GM11168 (cell line): ENCODE measurements around the gene BAHD1.

Source experiments
- in situ Hi-C: fragments of 300-500 bp; cut with MboI; formaldehyde crosslinking; loops from one replicate; pipeline ENCODE4 v1.12.0; 2022; ENCODE audit warnings: low sequenced_read_pairs; ENCODE audit not compliant: unreplicated experiment

Gene BAHD1

GRCh38 chr15:40487816-40488682, 47.3 kb downstream of the BAHD1 start:
- in situ Hi-C loops, result no loop called here

GRCh38 chr15:40489274-40490175, 48.8 kb downstream of the BAHD1 start:
- in situ Hi-C loops, result no loop called here

- in situ Hi-C loops, result no loop called here
Observed at GRCh38 chr15:40493089-40493840, 52.5 kb downstream of the BAHD1 start.

GRCh38 chr15:40495516-40495915, 54.8 kb downstream of the BAHD1 start:
- in situ Hi-C loops, result no loop called here

GRCh38 chr15:40498418-40498817, 57.7 kb downstream of the BAHD1 start:
- in situ Hi-C loops, result no loop called here

- in situ Hi-C loops, result no loop called here
Observed at GRCh38 chr15:40498891-40499290, 58.1 kb downstream of the BAHD1 start.

- in situ Hi-C loops, result no loop called here
Observed at GRCh38 chr15:40499931-40500330, 59.2 kb downstream of the BAHD1 start.

DNA sequence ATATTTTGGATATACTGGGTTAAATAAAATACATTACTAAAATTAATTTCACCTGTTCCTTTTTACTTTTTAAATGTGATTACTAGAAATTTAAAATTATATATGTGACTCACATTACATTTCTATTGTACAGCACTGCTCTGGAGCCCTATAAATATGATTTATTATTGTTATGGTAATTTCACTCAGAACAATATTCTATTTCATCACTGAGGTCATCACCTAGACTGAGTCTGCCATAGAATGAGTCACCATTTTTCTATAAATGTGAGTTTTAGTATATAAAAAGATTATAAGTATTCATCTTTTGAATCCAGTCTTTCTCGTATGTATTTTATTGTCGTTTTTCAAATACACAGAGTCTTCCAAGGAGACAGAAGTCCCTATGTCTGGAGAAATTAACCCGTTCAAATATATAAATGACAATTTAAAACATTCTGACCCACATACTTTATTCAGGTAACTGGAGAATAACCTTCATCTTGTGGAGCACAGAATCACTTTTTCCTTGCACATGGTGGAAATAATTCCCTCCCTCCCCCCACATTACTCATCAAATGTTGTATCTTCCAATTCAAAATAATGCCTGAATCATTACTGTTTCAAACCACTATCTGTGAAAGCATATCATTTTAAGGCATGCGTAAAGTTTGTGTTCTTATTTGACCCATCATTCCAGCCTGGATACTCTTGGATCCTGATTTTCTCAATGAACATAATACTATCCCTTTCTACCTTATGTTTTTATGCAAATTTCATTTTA, 60.0 kb downstream of the BAHD1 start:
- in situ Hi-C loops, result no loop called here

GRCh38 chr15:40501487-40501886, 60.7 kb downstream of the BAHD1 start:
- in situ Hi-C loops, result no loop called here

GRCh38 chr15:40506964-40507571, 66.3 kb downstream of the BAHD1 start:
- in situ Hi-C loops, result no loop called here

GRCh38 chr15:40508216-40508615, 67.5 kb downstream of the BAHD1 start:
- in situ Hi-C loops, result no loop called here

DNA sequence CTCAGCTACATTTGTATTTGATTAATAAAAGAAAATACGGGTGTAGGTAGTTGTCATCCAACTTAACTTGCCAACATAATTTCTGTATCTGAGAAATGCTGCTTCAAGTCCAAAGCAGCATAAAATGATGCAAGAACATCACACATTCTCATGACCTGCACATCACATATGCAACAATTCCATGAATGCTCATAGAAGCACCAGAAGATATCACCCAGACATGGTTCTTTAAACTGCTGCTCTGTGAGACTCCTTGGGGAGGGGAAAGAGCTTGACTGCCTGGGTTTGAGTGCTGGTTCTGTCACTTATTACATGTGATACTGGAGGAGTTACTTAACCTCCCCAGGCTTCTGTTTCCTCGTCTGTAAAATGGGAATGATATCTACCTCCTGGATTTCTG, 69.4 kb downstream of the BAHD1 start:
- in situ Hi-C loops, result no loop called here

- in situ Hi-C loops, result no loop called here
Observed at GRCh38 chr15:40511093-40511471, 70.3 kb downstream of the BAHD1 start.

- in situ Hi-C loops, result no loop called here
Observed at GRCh38 chr15:40511472-40512133, 70.8 kb downstream of the BAHD1 start.

GRCh38 chr15:40512440-40512839, 71.7 kb downstream of the BAHD1 start:
- in situ Hi-C loops, result no loop called here

DNA sequence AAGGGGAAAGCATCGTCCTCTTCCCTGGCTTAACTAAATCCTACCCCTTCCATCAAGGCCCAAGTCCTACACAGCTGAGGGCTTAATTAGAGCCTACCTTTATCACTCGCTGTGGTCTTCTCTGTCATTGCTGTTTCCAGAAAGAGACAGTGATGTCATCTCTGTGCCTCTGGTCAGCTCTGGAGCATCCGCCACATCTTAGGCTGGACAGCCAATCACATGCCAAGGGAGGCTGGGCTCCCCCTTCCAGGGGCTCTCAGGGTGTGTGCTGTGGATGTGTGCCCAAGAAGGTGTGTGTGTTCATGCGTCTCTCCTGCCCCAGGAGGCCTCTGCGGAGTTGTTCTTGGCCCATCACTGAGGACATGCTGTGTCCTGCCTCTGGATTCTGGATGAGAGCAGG, 72.9 kb downstream of the BAHD1 start:
- in situ Hi-C loops, result no loop called here

DNA sequence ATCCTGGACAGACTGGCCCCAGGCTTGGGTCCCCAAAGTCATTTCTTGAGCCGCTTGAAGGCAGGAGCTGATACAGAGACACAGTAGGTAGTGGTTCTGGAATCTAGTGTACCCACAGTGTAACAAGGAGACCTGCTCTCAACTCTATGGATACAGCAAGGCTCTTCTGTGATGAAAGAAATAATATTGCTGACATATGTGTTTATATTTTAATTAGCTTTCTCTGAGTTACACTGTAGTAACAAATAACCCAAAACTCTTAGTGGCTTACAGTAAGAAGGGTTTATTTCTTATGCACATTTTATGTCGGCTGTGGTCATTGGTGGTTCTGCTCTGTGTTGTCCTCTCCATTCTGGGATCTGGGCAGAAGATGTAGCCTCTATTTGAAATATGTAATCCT, 75.6 kb downstream of the BAHD1 start:
- in situ Hi-C loops, result no loop called here
